Breast epithelium (tissue), 4 donors: ENCODE measurements around the gene SGSM2. TPM values are rescaled to one million over a fixed set of nuclear protein-coding genes. Genes with fewer than 3 reads are reported as not detected.
A peak's percentile ranks its signal among the peaks of the same experiment; 100 is the strongest.

ENCODE experiments used
- DNase-seq, 2 donors: peaks; one replicate each; pipeline ENCODE4 v3.0.0-alpha.2; 2019; ENCODE audit warnings: low spot score in 2 of 2
- H3K27ac ChIP-seq, 2 donors: fragments of 200-600 bp; sonication (generic) in 1 of 2; one replicate each; pipeline ENCODE4 v1.5.1; 2016 to 2019; ENCODE audit warnings: mild to moderate bottlenecking in 1 of 2
- H3K27me3 ChIP-seq, 2 donors: fragments of 200-600 bp; sonication (generic) in 1 of 2; one replicate each; pipeline versions ENCODE4 v1.5.1 to v1.6.0; 2017 to 2019; ENCODE audit warnings: control low read depth in 1 of 2, mild to moderate bottlenecking in 1 of 2
- H3K36me3 ChIP-seq: fragments of 200-600 bp; one replicate; pipeline ENCODE4 v1.5.1; 2019
- H3K4me1 ChIP-seq, 2 donors: fragments of 200-600 bp; sonication (generic); one replicate each; pipeline ENCODE4 v1.5.1; 2016 to 2019; ENCODE audit warnings: control low read depth in 1 of 2
- H3K4me3 ChIP-seq, 3 donors: fragments of 200-600 bp; sonication (generic); 1 replicate in 2 of 3; 2 replicates in 1 of 3; pipeline ENCODE4 v1.5.1; 2016 to 2019; ENCODE audit warnings: mild to moderate bottlenecking in 3 of 3, moderate library complexity in 2 of 3
- H3K9me3 ChIP-seq, 2 donors: fragments of 200-600 bp; sonication (generic) in 1 of 2; one replicate each; pipeline ENCODE4 v1.5.1; 2016 to 2019; ENCODE audit warnings: control low read depth in 1 of 2
- CTCF ChIP-seq, 3 donors: fragments of 450-650 bp; IDR thresholded peaks; one replicate each; pipeline ENCODE4 v1.5.1; 2016 to 2017; ENCODE audit warnings: antibody characterized with exemption in 3 of 3, mild to moderate bottlenecking in 3 of 3, moderate library complexity in 3 of 3
- POLR2A ChIP-seq: fragments of 450-650 bp; IDR thresholded peaks from one replicate; pipeline ENCODE4 v1.6.1; 2016; ENCODE audit warnings: antibody characterized with exemption, mild to moderate bottlenecking, moderate library complexity
- POLR2AphosphoS5 ChIP-seq, 3 donors: sonication (generic); formaldehyde crosslinking; IDR thresholded peaks; one replicate each; pipeline ENCODE4 v1.6.1; 2017; ENCODE audit warnings: antibody characterized with exemption in 3 of 3
- intact Hi-C: fragments of 100-400 bp; cut with DNase I; formaldehyde crosslinking; loops from one replicate; pipeline ENCODE4 v1.15.1; 2023; ENCODE audit warnings: low total_unique reads
- total RNA-seq, 3 donors: library from RNA; depleted of rRNA; stranded (reverse); fragments of >200 nt; gene quantifications; one replicate each; pipeline ENCODE4 v1.1.0, GENCODE V29; 2016

SGSM2 gene
- total RNA-seq, 3 donors from 2014 or later = 27.8 to 125 (median 85.5) TPM

- Histone ChIP-seq H3K27ac (peak overlapping the region; percentile 25 to 84), H3K4me1 (peaks cover 0 to 7% of the 10 kb centered on the region in 2 donors), H3K27me3 (no peaks in the 10 kb centered on the region), H3K4me3 (no peak overlapping the region), H3K9me3 (no peaks in the 10 kb centered on the region), H3K36me3 (no peaks in the 10 kb centered on the region)
- intact Hi-C loops = no loop called here
- no peak for DNase-seq
- TF ChIP-seq POLR2A (no peak), POLR2AphosphoS5 (IDR thresholded peaks at IDR 0.05) (no peak), CTCF (IDR thresholded peaks at IDR 0.05) (no peak)
Measured at GRCh38 chr17:2372180-2372579, 34.9 kb downstream of the SGSM2 start.

GRCh38 chr17:2372681-2373080 is 35.4 kb downstream of the SGSM2 start:
- intact Hi-C loops = no loop called here
- Histone ChIP-seq H3K27me3 (no peaks in the 10 kb centered on the region), H3K4me1 (peaks cover 0 to 7% of the 10 kb centered on the region in 2 donors), H3K9me3 (no peaks in the 10 kb centered on the region), H3K36me3 (no peaks in the 10 kb centered on the region), H3K4me3 (no peak overlapping the region), H3K27ac (peak overlapping the region; percentile 25 to 84)
- TF ChIP-seq POLR2A (no peak), CTCF (IDR thresholded peaks at IDR 0.05) (no peak), POLR2AphosphoS5 (IDR thresholded peaks at IDR 0.05) (no peak)
- no peak for DNase-seq

- H3K4me3 ChIP-seq = no peak overlapping the region
- DNase-seq = no peak
- intact Hi-C loops = no loop called here
- TF ChIP-seq CTCF (IDR thresholded peaks at IDR 0.05) (no peak), POLR2AphosphoS5 (IDR thresholded peaks at IDR 0.05) (no peak), POLR2A (no peak)
- no peaks in the 10 kb centered on the region for H3K36me3 ChIP-seq
- peaks cover 0 to 7% of the 10 kb centered on the region in 2 donors for H3K4me1 ChIP-seq
- no peaks in the 10 kb centered on the region for H3K9me3 ChIP-seq
- peak overlapping the region; percentile 84 to 88 for H3K27ac ChIP-seq
- no peaks in the 10 kb centered on the region for H3K27me3 ChIP-seq
Measured at GRCh38 chr17:2373179-2373578, 35.9 kb downstream of the SGSM2 start.

GRCh38 chr17:2374549-2375285 is 37.4 kb downstream of the SGSM2 start:
- peak overlapping the region in 2 of 3 donors; percentile 53 to 59 for H3K4me3 ChIP-seq
- peak in 1 of 2 donors; percentile 74 for DNase-seq
- TF ChIP-seq POLR2AphosphoS5 (IDR thresholded peaks at IDR 0.05) (peak in 1 of 3 donors; percentile 7), POLR2A (no peak)
- no peaks in the 10 kb centered on the region for H3K36me3 ChIP-seq
- peaks cover 0 to 7% of the 10 kb centered on the region in 2 donors for H3K4me1 ChIP-seq
- H3K9me3 ChIP-seq = no peaks in the 10 kb centered on the region
- peak overlapping the region; percentile 84 to 88 for H3K27ac ChIP-seq
- intact Hi-C loops = no loop called here
- no peaks in the 10 kb centered on the region for H3K27me3 ChIP-seq

- intact Hi-C loops = no loop called here
- H3K4me3 ChIP-seq = peak overlapping the region in 2 of 3 donors; percentile 53 to 59
- no peaks in the 10 kb centered on the region for H3K36me3 ChIP-seq
Measured at GRCh38 chr17:2375406-2375805, 38.1 kb downstream of the SGSM2 start.

More at GRCh38 chr17:2375406-2375805, 38.1 kb downstream of the SGSM2 start:
- DNase-seq = no peak
- no peaks in the 10 kb centered on the region for H3K27me3 ChIP-seq
- H3K9me3 ChIP-seq = no peaks in the 10 kb centered on the region
- TF ChIP-seq CTCF (IDR thresholded peaks at IDR 0.05) (no peak), POLR2A (no peak), POLR2AphosphoS5 (IDR thresholded peaks at IDR 0.05) (no peak)
- peaks cover 0 to 7% of the 10 kb centered on the region in 2 donors for H3K4me1 ChIP-seq
- peak overlapping the region; percentile 84 to 88 for H3K27ac ChIP-seq
